HCT116 (cell line): ENCODE data around the gene A4GALT.

Experiments used
- CEBPB ChIP-seq: IDR thresholded peaks from 2 replicates; pipeline ENCODE4 v1.6.1; 2012; ENCODE audit warnings: low read depth
- CTCF ChIP-seq, 3 experiments: fragments of 200-600 bp in 1 of 3; sonication (generic) in 1 of 3; IDR thresholded peaks in 2 of 3; conservative IDR thresholded peaks in 1 of 3; 2 replicates each; pipeline ENCODE4 v1.5.1; 2012 to 2017; ENCODE audit warnings: low read depth in 2 of 3, low read length in 2 of 3, antibody characterized with exemption in 1 of 3, borderline replicate concordance in 1 of 3, control low read depth in 1 of 3, mild to moderate bottlenecking in 1 of 3, mixed read lengths in 1 of 3, mixed run types in 1 of 3, moderate library complexity in 1 of 3; ENCODE audit not compliant: insufficient read depth in 1 of 3
- EZH2 ChIP-seq: fragments of 200-600 bp; sonication (generic); IDR thresholded peaks from 2 replicates; pipeline ENCODE4 v1.6.1; 2017; ENCODE audit warnings: antibody characterized with exemption, mixed run types
- JUND ChIP-seq: IDR thresholded peaks from 2 replicates; pipeline ENCODE4 v1.6.1; 2012
- POLR2A ChIP-seq: IDR thresholded peaks from 2 replicates; pipeline ENCODE4 v1.7.0; 2011; ENCODE audit warnings: borderline replicate concordance; ENCODE audit not compliant: insufficient read depth, insufficient read length; ENCODE audit errors: extremely low read depth
- POLR2AphosphoS5 ChIP-seq: IDR thresholded peaks from 2 replicates; pipeline ENCODE4 v1.6.1; 2011; ENCODE audit warnings: mild to moderate bottlenecking, low read depth, low read length, moderate library complexity
- RAD21 ChIP-seq: IDR thresholded peaks from 2 replicates; pipeline ENCODE4 v1.6.1; 2012; ENCODE audit warnings: low read depth, mild to moderate bottlenecking
- REST ChIP-seq: IDR thresholded peaks from 2 replicates; pipeline ENCODE4 v1.6.1; 2012; ENCODE audit warnings: low read depth
- SP1 ChIP-seq: IDR thresholded peaks from 2 replicates; pipeline ENCODE4 v1.6.1; 2012; ENCODE audit warnings: low read depth
- ZNF274 ChIP-seq: fragments of 200-500 bp; sonication (Bioruptor generic); IDR thresholded peaks from 2 replicates; pipeline ENCODE4 v1.6.1; 2014; ENCODE audit warnings: mild to moderate bottlenecking, low read depth, low read length, inconsistent platforms

- TF ChIP-seq ZNF274 (no peak), RAD21 (no peak), REST (no peak), CTCF (IDR thresholded peaks at IDR 0.05 in 2 of 3, conservative IDR thresholded peaks at IDR 0.05 in 1 of 3; ENCODE audit: borderline replicate concordance in 1 of 3, insufficient read depth in 1 of 3, low read depth in 2 of 3, low read length in 2 of 3) (no peak), JUND (peak; percentile 77), POLR2A (no peak), CEBPB (no peak), SP1 (peak; percentile 49; the same call in 1 of the 2 replicates), POLR2AphosphoS5 (no peak), EZH2 (no peak)
Measured at GRCh38 chr22:42697542-42698013, 23.1 kb downstream of the A4GALT start.
